Heart left ventricle (tissue), 16 donors: ENCODE measurements around the gene ZNF157. TPM values are rescaled to one million over a fixed set of nuclear protein-coding genes. Genes with fewer than 3 reads are reported as not detected.

Experiments
- ATAC-seq, 4 donors: fragments of 200-7000 bp; cut with Tn5 transposase; one replicate each; pipeline ENCODE4 v1.9.1; 2020 to 2022; ENCODE audit warnings: moderate library complexity in 4 of 4, mild to moderate bottlenecking in 3 of 4, moderate number of reproducible peaks in 1 of 4
- DNase-seq, 5 donors: peaks; one replicate each; pipeline ENCODE4 v3.0.0-alpha.2; 2020
- H3K27ac ChIP-seq, 12 donors: fragments of 200-600 bp; sonication (generic) in 4 of 12; one replicate each; pipeline versions ENCODE4 v1.5.0 to v1.8.0; 2016 to 2022; ENCODE audit warnings: mild to moderate bottlenecking in 2 of 12
- H3K27me3 ChIP-seq, 9 donors: fragments of 200-600 bp; sonication (generic) in 2 of 9; one replicate each; pipeline versions ENCODE4 v1.5.1 to v1.8.0; 2016 to 2022; ENCODE audit warnings: mild to moderate bottlenecking in 3 of 9
- H3K36me3 ChIP-seq, 9 donors: fragments of 200-600 bp; sonication (generic) in 2 of 9; one replicate each; pipeline versions ENCODE4 v1.5.0 to v1.8.0; 2018 to 2022; ENCODE audit warnings: mild to moderate bottlenecking in 2 of 9
- H3K4me1 ChIP-seq, 12 donors: fragments of 200-600 bp; sonication (generic) in 4 of 12; one replicate each; pipeline versions ENCODE4 v1.5.0 to v1.8.0; 2016 to 2022; ENCODE audit warnings: mild to moderate bottlenecking in 3 of 12
- H3K4me3 ChIP-seq, 12 donors: fragments of 200-600 bp; sonication (generic) in 4 of 12; one replicate each; pipeline versions ENCODE4 v1.5.0 to v1.8.0; 2017 to 2022; ENCODE audit warnings: mild to moderate bottlenecking in 9 of 12, moderate library complexity in 4 of 12
- H3K9me3 ChIP-seq, 12 donors: fragments of 200-600 bp; sonication (generic) in 4 of 12; one replicate each; pipeline versions ENCODE4 v1.5.0 to v1.8.0; 2016 to 2022; ENCODE audit warnings: mild to moderate bottlenecking in 1 of 12
- CTCF ChIP-seq, 12 donors: fragments of 200-600 bp; sonication (generic) in 4 of 12; IDR thresholded peaks; one replicate each; pipeline versions ENCODE4 v1.5.0 to v1.8.0; 2018 to 2022; ENCODE audit warnings: antibody characterized with exemption in 12 of 12, mild to moderate bottlenecking in 5 of 12
- POLR2A ChIP-seq, 2 donors: fragments of 450-650 bp; IDR thresholded peaks; one replicate each; pipeline ENCODE4 v1.6.1; 2017; ENCODE audit warnings: antibody characterized with exemption in 2 of 2, mild to moderate bottlenecking in 2 of 2, moderate library complexity in 2 of 2
- WGBS, 4 donors: extraction: QIAGEN DNeasy Blood & Tissue Kit in 2 of 4; methylation state at CpG; one replicate each; pipeline versions ENCODE4 v1.1.5 to v1.1.7; 2013 to 2018; 5-methylcytosine and 5-hydroxymethylcytosine counted together
- intact Hi-C, 10 donors: fragments of 100-400 bp; cut with DNase I; formaldehyde crosslinking; loops; one replicate each; pipeline versions ENCODE4 v1.11.1 to v1.14.2; 2022
- polyA plus RNA-seq, 2 donors: library from polyadenylated mRNA; stranded (reverse); fragments of 200-250 nt; gene quantifications; one replicate each; pipeline ENCODE4 v1.2.3, GENCODE V29; 2013
- total RNA-seq, 9 donors: library from RNA; depleted of rRNA in 2 of 9; stranded (reverse); fragments of >200 nt in 2 of 9; fragmentation: NEBNext Ultra II Directional in 3 of 9; extraction: Animal tissue kit (Norgen Biotek cat#: 25700) in 3 of 9; gene quantifications; one replicate each; pipeline versions ENCODE4 v1.1.0 to v1.2.4, GENCODE V29; 2016 to 2023
- donor health status: ischemic (EF 13 %, LVEDD 7.1; RV severe dilation, severe dysfunction).
- donor health status: healthy with polysubstance abuse.
- donor health status: DM: no; HTN: yes; CAD: no.
- donor health status: DM: no; HTN: no; CAD: no.
- donor health status: ischemic (EF 25% LVEDD 6.9; RV normal size, moderate dysfunction).
- donor health status: ischemic (EF 25% LVEDD 5.7; RV mildly dilated, moderate dysfunction).
- donor health status: healthy.
- donor health status: DM: yes; HTN: yes; CAD: no.
- donor health status: ischemic (EF 35%, LVEDD 5.7; RV mildly dilated, moderate dysfunction).
- donor health status: nonischemic (EF 11% LVEDD 7.7; RV severe dilation, severe dysfunction).
- donor health status: DM: yes; HTN: yes; CAD: no.
- donor health status: PGD.
- donor health status: ischemic (EF 29% LVEDD 5.4; RV normal size, mild dysfunction).
- donor health status: nonischemic (EF 23%, LVEDD 6.1; RV moderate dilation, normal function).

Gene ZNF157
- total and polyA plus RNA-seq, 11 donors = 0.06 to 0.25 (median 0.16) TPM; not detected in 8

- Histone ChIP-seq H3K9me3 (peaks cover 0 to 25% (median 0%) of the 10 kb centered on the region in 12 donors), H3K36me3 (no peaks in the 10 kb centered on the region), H3K4me3 (no peak overlapping the region), H3K27ac (no peak overlapping the region), H3K27me3 (no peaks in the 10 kb centered on the region), H3K4me1 (no peaks in the 10 kb centered on the region)
- ATAC-seq = no peak
- WGBS, 4 donors = 76 to 92% (median 90%) methylated on average over 4 of the region's 4 CpGs
- TF ChIP-seq CTCF (IDR thresholded peaks at IDR 0.05) = no peak
- TF ChIP-seq POLR2A (IDR thresholded peaks at IDR 0.05) = no peak
- no peak for DNase-seq
- intact Hi-C loops = no loop called here
Observed at GRCh38 chrX:47420265-47420664, 49.9 kb downstream of the ZNF157 start.

- 56 to 69% (median 62%) methylated on average over 5 of the region's 5 CpGs for WGBS, 4 donors
Observed at GRCh38 chrX:47420962-47421361, 50.6 kb downstream of the ZNF157 start.

GRCh38 chrX:47422444-47422843, 52.1 kb downstream of the ZNF157 start:
- Histone ChIP-seq H3K27ac (no peak overlapping the region), H3K9me3 (peaks cover 0 to 10% (median 0%) of the 10 kb centered on the region in 12 donors), H3K4me3 (no peak overlapping the region), H3K27me3 (no peaks in the 10 kb centered on the region), H3K36me3 (no peaks in the 10 kb centered on the region), H3K4me1 (no peaks in the 10 kb centered on the region)
- 73 to 86% (median 77%) methylated on average over 2 of the region's 2 CpGs for WGBS, 4 donors
- intact Hi-C loops = no loop called here
- ATAC-seq = no peak
- DNase-seq = no peak
- no peak for TF ChIP-seq POLR2A (IDR thresholded peaks at IDR 0.05)
- TF ChIP-seq CTCF (IDR thresholded peaks at IDR 0.05) = no peak

More at GRCh38 chrX:47420962-47421361, 50.6 kb downstream of the ZNF157 start:
- TF ChIP-seq POLR2A (IDR thresholded peaks at IDR 0.05) (no peak), CTCF (IDR thresholded peaks at IDR 0.05) (no peak)
- Histone ChIP-seq H3K4me3 (no peak overlapping the region), H3K9me3 (peaks cover 0 to 18% (median 0%) of the 10 kb centered on the region in 12 donors), H3K36me3 (no peaks in the 10 kb centered on the region), H3K27ac (no peak overlapping the region), H3K4me1 (no peaks in the 10 kb centered on the region), H3K27me3 (no peaks in the 10 kb centered on the region)
- DNase-seq = no peak
- intact Hi-C loops = no loop called here
- ATAC-seq = no peak

GRCh38 chrX:47430925-47431324, 60.5 kb downstream of the ZNF157 start:
- Histone ChIP-seq H3K27me3 (peaks cover 0 to 3% (median 0%) of the 10 kb centered on the region in 9 donors), H3K36me3 (no peaks in the 10 kb centered on the region), H3K27ac (no peak overlapping the region), H3K4me1 (no peaks in the 10 kb centered on the region), H3K4me3 (no peak overlapping the region), H3K9me3 (no peaks in the 10 kb centered on the region)
- DNase-seq (no peak), ATAC-seq (no peak)
- intact Hi-C loops = no loop called here
- TF ChIP-seq POLR2A (IDR thresholded peaks at IDR 0.05) (no peak), CTCF (IDR thresholded peaks at IDR 0.05) (no peak)
- WGBS, 4 donors = 83 to 94% (median 89%) methylated on average over 5 of the region's 5 CpGs
